ENCODE data around the gene PIK3R6.

- TF ChIP-seq GATA2 (IDR thresholded peaks at IDR 0.05; ENCODE audit: low read depth, low read length) (no peak), GATA3 (IDR thresholded peaks at IDR 0.05; ENCODE audit: low read depth, low read length) (no peak)
These were observed 31.2 kb upstream of the PIK3R6 start for GRCh38 chr17:8898636-8899035.

Data from SH-SY5Y (cell line).